ENCODE results near the gene PLCH2. TPM values are rescaled to one million over a fixed set of nuclear protein-coding genes. Genes with fewer than 3 reads are reported as not detected.
A peak's percentile ranks its signal among the peaks of the same experiment; 100 is the strongest.
"Not testable (repeated sequence)": the region's sequence is repeated elsewhere in the genome, so short reads cannot be mapped to it uniquely, and the experiment has no call there.

Gene PLCH2
- total and polyA plus RNA-seq, 2 donors (not counting 1 experiment from before 2014, with no cell fraction given): 20.0 to 34.9 TPM

DNA sequence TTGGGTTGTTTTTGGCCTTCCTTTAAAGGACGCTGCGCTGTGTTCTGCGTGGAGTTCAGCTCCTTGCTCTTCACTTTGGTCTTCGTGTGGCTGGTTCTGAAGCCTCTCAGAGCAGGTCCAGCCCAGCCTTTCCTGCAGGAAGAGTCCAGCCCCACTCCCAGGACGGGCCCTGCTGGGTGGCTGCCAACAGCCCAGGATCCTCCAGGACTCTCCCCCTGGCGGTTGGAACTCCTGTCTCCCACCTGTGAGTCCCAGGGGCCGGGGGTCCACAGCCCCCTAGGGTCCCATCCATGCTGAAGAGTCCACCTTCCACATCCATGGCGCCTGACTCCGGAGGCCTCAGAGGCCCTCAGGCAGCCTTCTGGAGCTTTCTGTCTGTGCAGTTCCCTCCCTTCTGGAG is 75.5 kb downstream of the PLCH2 start:
- H3K9me3 ChIP-seq (ENCODE audit: control extremely low read depth in 1 of 3, control insufficient read depth in 2 of 3, insufficient read depth in 1 of 3, low read length in 2 of 3); H2AFZ ChIP-seq (ENCODE audit: insufficient read depth, low read depth, low read length, poor library complexity, severe bottlenecking); H3K4me2 ChIP-seq (replicated peaks; ENCODE audit: low read depth, low read length, poor library complexity, severe bottlenecking); ATAC-seq (ENCODE audit: low read depth); intact Hi-C loops (cut with micrococcal nuclease); H3K27me3 Mint-ChIP-seq; H3K4me3 ChIP-seq (ENCODE audit: control extremely low read depth in 1 of 5, extremely low read depth in 1 of 5, insufficient read depth in 1 of 5, low read depth in 2 of 5, low read length in 4 of 5); H3K79me2 ChIP-seq (ENCODE audit: control insufficient read depth, insufficient read depth, low read length); H3K9ac ChIP-seq (ENCODE audit: low read length); H3K36me3 ChIP-seq (replicated peaks in 1 of 2; ENCODE audit: control extremely low read depth in 1 of 2, control insufficient read depth in 1 of 2, extremely low read depth in 1 of 2, insufficient read depth in 2 of 2, low read length in 1 of 2); POLR2A ChIA-PET; H4K20me1 ChIP-seq (ENCODE audit: control insufficient read depth, insufficient read depth, low read length, poor library complexity, severe bottlenecking); H3K9me3 Mint-ChIP-seq (ENCODE audit: insufficient read depth); H3K27me3 ChIP-seq (replicated peaks in 1 of 4; ENCODE audit: control extremely low read depth in 1 of 4, control insufficient read depth in 3 of 4, insufficient read depth in 4 of 4, low read length in 3 of 4); DNase-seq: not testable (repeated sequence)
- Histone ChIP-seq H3K27ac (ENCODE audit: low read length in 2 of 2) (peak overlapping the region in 1 of 2 donors; percentile 100), H3K4me1 (ENCODE audit: control insufficient read depth in 2 of 2, insufficient read depth in 2 of 2, low read length in 2 of 2) (peaks cover 48 to 61% of the 10 kb centered on the region in 2 donors)
- CTCF ChIA-PET: interaction anchor here (0.6 to 1.0 kb wide), 2 partner anchors 34 to 466 kb away, joined by 3 to 4 read pairs; no protein-coding TSS in a partner anchor
- H3K4me1 Mint-ChIP-seq: peaks cover 61% of the 10 kb centered on the region
- peak overlapping the region; percentile 98 for H3K27ac Mint-ChIP-seq
- peak overlapping the region; percentile 13 for H3K4me3 Mint-ChIP-seq
- 99% methylated on average over 9 of the region's 9 CpGs for WGBS (ENCODE audit: insufficient coverage)

DNA sequence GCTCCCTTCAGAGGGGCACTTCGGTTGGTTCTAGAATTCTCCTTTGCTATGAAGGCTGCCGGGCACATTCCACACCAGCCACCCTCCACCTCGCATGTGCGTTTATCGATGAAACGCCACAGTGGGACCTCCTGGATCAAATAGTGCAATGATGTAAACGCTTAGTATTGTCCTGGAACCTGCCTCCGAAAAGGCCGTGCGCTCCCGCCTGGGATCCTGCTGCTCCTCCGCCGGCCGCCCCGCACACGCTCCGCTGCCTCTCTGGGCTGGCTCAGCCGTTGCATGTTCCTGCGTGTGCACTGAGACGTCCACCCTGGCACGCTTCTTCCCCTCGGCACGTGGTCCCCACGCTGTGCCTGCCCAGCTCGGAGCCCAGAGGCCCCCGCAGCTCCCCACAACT is 76.1 kb downstream of the PLCH2 start:
- peaks cover 2% of the 10 kb centered on the region for H4K20me1 ChIP-seq (ENCODE audit: control insufficient read depth, insufficient read depth, low read length, poor library complexity, severe bottlenecking)
- ATAC-seq (ENCODE audit: low read depth) (no peak), DNase-seq (no peak)
- no peaks in the 10 kb centered on the region for H3K27me3 ChIP-seq (replicated peaks in 1 of 4; ENCODE audit: control extremely low read depth in 1 of 4, control insufficient read depth in 3 of 4, insufficient read depth in 4 of 4, low read length in 3 of 4)
- no peak overlapping the region for H3K4me2 ChIP-seq (replicated peaks; ENCODE audit: low read depth, low read length, poor library complexity, severe bottlenecking)
- H3K79me2 ChIP-seq (ENCODE audit: control insufficient read depth, insufficient read depth, low read length): peaks cover 14% of the 10 kb centered on the region
- 99% methylated on average over 19 of the region's 26 CpGs for WGBS (ENCODE audit: insufficient coverage)
- ChIA-PET POLR2A (no interaction called here), CTCF (interaction anchor here (0.6 kb wide), 1 partner anchor 467 kb away, joined by 4 read pairs; no protein-coding TSS in a partner anchor)
- no peaks in the 10 kb centered on the region for H3K9me3 Mint-ChIP-seq (ENCODE audit: insufficient read depth)
- no peaks in the 10 kb centered on the region for H3K9me3 ChIP-seq (ENCODE audit: control extremely low read depth in 1 of 3, control insufficient read depth in 2 of 3, insufficient read depth in 1 of 3, low read length in 2 of 3)
- intact Hi-C loops (cut with micrococcal nuclease): no loop called here
- H3K27me3 Mint-ChIP-seq: no peaks in the 10 kb centered on the region
- peak overlapping the region; percentile 41 for H3K27ac Mint-ChIP-seq
- H2AFZ ChIP-seq (ENCODE audit: insufficient read depth, low read depth, low read length, poor library complexity, severe bottlenecking): no peak overlapping the region
- no peak overlapping the region for H3K27ac ChIP-seq (ENCODE audit: low read length in 2 of 2)
- no peak overlapping the region for H3K4me3 Mint-ChIP-seq
- no peak for TF ChIP-seq EZH2 (IDR thresholded peaks at IDR 0.05; ENCODE audit: borderline replicate concordance, insufficient read depth, low read depth, low read length, poor library complexity, severe bottlenecking)
- TF ChIP-seq, protein P1, sequence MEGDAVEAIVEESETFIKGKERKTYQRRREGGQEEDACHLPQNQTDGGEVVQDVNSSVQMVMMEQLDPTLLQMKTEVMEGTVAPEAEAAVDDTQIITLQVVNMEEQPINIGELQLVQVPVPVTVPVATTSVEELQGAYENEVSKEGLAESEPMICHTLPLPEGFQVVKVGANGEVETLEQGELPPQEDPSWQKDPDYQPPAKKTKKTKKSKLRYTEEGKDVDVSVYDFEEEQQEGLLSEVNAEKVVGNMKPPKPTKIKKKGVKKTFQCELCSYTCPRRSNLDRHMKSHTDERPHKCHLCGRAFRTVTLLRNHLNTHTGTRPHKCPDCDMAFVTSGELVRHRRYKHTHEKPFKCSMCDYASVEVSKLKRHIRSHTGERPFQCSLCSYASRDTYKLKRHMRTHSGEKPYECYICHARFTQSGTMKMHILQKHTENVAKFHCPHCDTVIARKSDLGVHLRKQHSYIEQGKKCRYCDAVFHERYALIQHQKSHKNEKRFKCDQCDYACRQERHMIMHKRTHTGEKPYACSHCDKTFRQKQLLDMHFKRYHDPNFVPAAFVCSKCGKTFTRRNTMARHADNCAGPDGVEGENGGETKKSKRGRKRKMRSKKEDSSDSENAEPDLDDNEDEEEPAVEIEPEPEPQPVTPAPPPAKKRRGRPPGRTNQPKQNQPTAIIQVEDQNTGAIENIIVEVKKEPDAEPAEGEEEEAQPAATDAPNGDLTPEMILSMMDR (IDR thresholded peaks at IDR 0.05): no peak
- H3K36me3 ChIP-seq (replicated peaks in 1 of 2; ENCODE audit: control extremely low read depth in 1 of 2, control insufficient read depth in 1 of 2, extremely low read depth in 1 of 2, insufficient read depth in 2 of 2, low read length in 1 of 2): no peaks in the 10 kb centered on the region
- peaks cover 51 to 61% of the 10 kb centered on the region in 2 donors for H3K4me1 ChIP-seq (ENCODE audit: control insufficient read depth in 2 of 2, insufficient read depth in 2 of 2, low read length in 2 of 2)
- no peak overlapping the region for H3K4me3 ChIP-seq (ENCODE audit: control extremely low read depth in 1 of 5, extremely low read depth in 1 of 5, insufficient read depth in 1 of 5, low read depth in 2 of 5, low read length in 4 of 5)
- no peak overlapping the region for H3K9ac ChIP-seq (ENCODE audit: low read length)
- peaks cover 64% of the 10 kb centered on the region for H3K4me1 Mint-ChIP-seq

- WGBS (ENCODE audit: insufficient coverage): 64% methylated on average over 6 of the region's 9 CpGs
- H3K27ac ChIP-seq (ENCODE audit: low read length in 2 of 2); H3K9me3 ChIP-seq (ENCODE audit: control extremely low read depth in 1 of 3, control insufficient read depth in 2 of 3, insufficient read depth in 1 of 3, low read length in 2 of 3); POLR2A ChIA-PET; H3K36me3 ChIP-seq (replicated peaks in 1 of 2; ENCODE audit: control extremely low read depth in 1 of 2, control insufficient read depth in 1 of 2, extremely low read depth in 1 of 2, insufficient read depth in 2 of 2, low read length in 1 of 2); H3K27ac Mint-ChIP-seq; ATAC-seq (ENCODE audit: low read depth); H3K4me3 Mint-ChIP-seq; H3K4me2 ChIP-seq (replicated peaks; ENCODE audit: low read depth, low read length, poor library complexity, severe bottlenecking); H3K9me3 Mint-ChIP-seq (ENCODE audit: insufficient read depth); CTCF ChIA-PET; intact Hi-C loops (cut with micrococcal nuclease); H3K27me3 ChIP-seq (replicated peaks in 1 of 4; ENCODE audit: control extremely low read depth in 1 of 4, control insufficient read depth in 3 of 4, insufficient read depth in 4 of 4, low read length in 3 of 4); H3K4me3 ChIP-seq (ENCODE audit: control extremely low read depth in 1 of 5, extremely low read depth in 1 of 5, insufficient read depth in 1 of 5, low read depth in 2 of 5, low read length in 4 of 5); H2AFZ ChIP-seq (ENCODE audit: insufficient read depth, low read depth, low read length, poor library complexity, severe bottlenecking); H4K20me1 ChIP-seq (ENCODE audit: control insufficient read depth, insufficient read depth, low read length, poor library complexity, severe bottlenecking); H3K9ac ChIP-seq (ENCODE audit: low read length); H3K27me3 Mint-ChIP-seq; DNase-seq: not testable (repeated sequence)
- H3K4me1 Mint-ChIP-seq: peaks cover 62% of the 10 kb centered on the region
- peaks cover 50 to 61% of the 10 kb centered on the region in 2 donors for H3K4me1 ChIP-seq (ENCODE audit: control insufficient read depth in 2 of 2, insufficient read depth in 2 of 2, low read length in 2 of 2)
- H3K79me2 ChIP-seq (ENCODE audit: control insufficient read depth, insufficient read depth, low read length): peaks cover 22% of the 10 kb centered on the region
Observed at GRCh38 chr1:2553076-2553475, 77.0 kb downstream of the PLCH2 start.

All from B cell (primary cell).